ENCODE measurements around the gene DCTN2.
"Not testable (repeated sequence)": the region's sequence is repeated elsewhere in the genome, so short reads cannot be mapped to it uniquely, and the experiment has no call there.

The DCTN2 gene

DNA sequence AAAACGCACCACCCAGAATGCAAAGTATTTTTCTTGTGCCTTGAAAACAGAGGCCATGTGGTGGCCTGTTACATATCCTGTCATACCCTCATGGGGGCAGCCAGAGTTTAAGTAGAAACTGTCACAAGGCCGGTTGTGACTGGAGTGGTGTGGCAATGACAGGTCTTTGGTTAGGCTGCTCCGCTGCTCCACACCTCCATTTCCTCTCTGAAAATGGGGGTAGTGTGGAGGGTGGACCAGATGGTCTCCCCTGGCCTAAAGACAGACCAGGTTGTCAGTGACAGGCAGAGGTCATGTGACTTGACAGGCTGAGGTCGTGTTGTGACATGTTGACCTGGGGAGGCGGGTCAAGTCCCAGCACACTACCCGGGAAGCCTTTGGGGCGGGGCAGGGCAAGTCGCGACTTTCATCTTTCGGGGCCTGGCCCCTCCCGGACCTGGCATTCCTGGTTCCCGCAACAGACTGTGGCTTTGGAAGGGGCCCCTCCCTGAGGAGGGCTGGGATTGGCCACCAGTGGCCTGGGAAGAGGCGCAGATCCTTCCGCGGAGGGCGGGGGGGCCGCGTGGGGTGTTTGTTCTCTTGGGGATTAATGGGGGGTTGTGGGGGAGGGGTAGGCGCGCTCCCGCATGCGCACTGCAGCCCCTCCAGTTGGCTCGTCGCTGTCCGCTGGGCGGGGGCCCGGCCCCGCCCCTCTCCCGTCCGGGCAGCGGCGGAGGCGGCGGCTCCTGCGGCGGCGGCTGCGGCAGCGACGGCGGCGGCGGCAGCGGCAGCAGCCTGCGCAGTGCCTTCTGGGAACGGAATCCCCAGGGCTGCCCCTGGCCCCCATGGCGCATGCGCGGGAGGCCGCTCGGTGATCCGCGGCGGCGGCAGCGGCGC, 24.7 kb downstream of the DCTN2 start, which contains the start of gene MBD6:
Gene MBD6 (plus strand): TSS at position 814 of the 876 bp plus-strand sequence. CDS start 1,480 bp downstream, outside the sequence.
- DNase-seq (ENCODE audit: low read depth) = peak; percentile 74
- TF ChIP-seq, protein P1, sequence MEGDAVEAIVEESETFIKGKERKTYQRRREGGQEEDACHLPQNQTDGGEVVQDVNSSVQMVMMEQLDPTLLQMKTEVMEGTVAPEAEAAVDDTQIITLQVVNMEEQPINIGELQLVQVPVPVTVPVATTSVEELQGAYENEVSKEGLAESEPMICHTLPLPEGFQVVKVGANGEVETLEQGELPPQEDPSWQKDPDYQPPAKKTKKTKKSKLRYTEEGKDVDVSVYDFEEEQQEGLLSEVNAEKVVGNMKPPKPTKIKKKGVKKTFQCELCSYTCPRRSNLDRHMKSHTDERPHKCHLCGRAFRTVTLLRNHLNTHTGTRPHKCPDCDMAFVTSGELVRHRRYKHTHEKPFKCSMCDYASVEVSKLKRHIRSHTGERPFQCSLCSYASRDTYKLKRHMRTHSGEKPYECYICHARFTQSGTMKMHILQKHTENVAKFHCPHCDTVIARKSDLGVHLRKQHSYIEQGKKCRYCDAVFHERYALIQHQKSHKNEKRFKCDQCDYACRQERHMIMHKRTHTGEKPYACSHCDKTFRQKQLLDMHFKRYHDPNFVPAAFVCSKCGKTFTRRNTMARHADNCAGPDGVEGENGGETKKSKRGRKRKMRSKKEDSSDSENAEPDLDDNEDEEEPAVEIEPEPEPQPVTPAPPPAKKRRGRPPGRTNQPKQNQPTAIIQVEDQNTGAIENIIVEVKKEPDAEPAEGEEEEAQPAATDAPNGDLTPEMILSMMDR (conservative IDR thresholded peaks at IDR 0.05; ENCODE audit: low read depth, low read length) = no peak
- peak within 1 kb of the TSS; percentile 72 for H3K4me3 ChIP-seq (ENCODE audit: low read length)

DNA sequence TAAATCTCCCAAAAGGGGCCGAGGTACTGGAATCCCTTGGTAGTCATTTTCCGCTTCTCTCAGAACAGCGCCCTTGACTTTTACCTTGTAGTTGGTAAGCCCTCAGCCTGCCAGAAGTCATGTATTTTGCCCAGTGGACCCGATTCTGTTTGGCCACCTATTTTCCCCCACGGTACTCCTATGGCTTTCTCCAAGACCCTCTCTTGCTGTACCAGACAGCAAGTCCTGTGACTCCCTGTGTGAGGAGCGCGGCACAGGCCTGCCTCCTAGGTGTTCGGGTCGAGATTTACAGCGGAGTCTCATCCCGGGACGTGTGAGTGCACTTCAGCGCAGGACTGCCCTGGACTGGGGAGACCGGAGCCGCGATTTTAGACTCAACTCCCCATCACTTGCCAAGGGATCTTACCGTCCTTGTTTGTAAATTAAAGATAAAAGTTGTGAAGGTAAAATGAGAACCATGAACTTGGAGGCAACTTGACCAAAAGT, 25.4 kb downstream of the DCTN2 start:
- DNase-seq (ENCODE audit: low read depth) = peak; percentile 28
- no peak overlapping the region for H3K4me3 ChIP-seq (ENCODE audit: low read length)
- TF ChIP-seq, protein P1 (conservative IDR thresholded peaks at IDR 0.05; ENCODE audit: low read depth, low read length) = peak; percentile 15

DNA sequence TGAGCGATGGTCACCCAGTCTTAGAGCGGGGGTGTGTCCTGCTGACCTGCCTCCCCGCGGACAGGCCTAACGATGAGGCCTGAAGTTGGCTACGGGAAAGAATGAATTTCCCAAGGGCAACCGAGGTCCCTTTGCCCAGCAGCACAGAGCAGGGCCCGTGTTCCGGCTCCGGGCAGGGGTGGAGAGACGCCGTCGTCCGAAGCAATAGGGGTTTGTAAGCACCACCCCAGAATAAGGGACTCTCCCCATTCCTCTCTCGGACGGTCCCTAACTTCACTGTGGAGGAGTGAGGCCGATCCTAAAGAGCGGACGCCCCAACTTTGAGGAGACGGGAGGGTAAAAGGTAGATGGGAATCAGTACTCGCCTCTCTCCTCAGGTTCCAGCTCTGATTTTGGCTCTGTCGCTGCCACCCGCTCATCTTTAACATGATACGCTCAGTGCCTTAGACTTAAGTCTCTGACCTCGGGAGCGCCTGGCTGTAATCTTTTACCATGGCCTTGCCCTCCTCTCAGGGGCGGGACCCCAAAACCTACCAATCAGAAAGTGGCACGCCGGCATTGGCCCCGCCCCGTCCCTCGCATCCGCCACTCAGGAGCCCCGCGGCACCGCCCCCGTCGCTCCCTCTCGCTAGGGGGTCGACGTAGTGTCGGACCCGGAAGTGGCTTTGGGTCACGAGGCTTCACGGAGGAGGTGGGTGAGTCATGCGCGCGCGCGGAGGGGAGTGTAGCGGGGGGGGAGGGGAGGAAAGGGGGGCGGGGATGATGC, 26.8 kb downstream of the DCTN2 start, which contains the start of gene DDIT3:
Gene DDIT3 (minus strand): TSS at position 462 of the 766 bp plus-strand sequence. CDS start 3,108 bp downstream, outside the sequence.
- DNase-seq (ENCODE audit: low read depth) = peak; percentile 91
- TF ChIP-seq, protein P1 (conservative IDR thresholded peaks at IDR 0.05; ENCODE audit: low read depth, low read length) = peak; percentile 11
- peak within 1 kb of the TSS; percentile 100 for H3K4me3 ChIP-seq (ENCODE audit: low read length)

DNA sequence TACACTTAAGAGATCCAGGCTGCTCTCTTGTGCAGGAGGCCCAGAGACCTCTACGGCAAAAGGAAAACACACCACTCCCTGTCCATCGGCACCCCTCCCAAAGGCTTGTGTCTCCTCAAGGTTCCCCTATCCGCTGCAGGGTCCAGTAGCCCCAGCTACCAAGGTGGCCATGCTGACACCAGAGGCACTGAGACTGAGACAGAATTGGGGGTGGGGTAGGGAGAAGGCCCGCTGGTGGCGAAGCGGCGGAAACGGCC, 27.3 kb downstream of the DCTN2 start:
- TF ChIP-seq, protein P1 (conservative IDR thresholded peaks at IDR 0.05; ENCODE audit: low read depth, low read length) = no peak
- DNase-seq (ENCODE audit: low read depth) = no peak
- peak overlapping the region; percentile 100 for H3K4me3 ChIP-seq (ENCODE audit: low read length)

DNA sequence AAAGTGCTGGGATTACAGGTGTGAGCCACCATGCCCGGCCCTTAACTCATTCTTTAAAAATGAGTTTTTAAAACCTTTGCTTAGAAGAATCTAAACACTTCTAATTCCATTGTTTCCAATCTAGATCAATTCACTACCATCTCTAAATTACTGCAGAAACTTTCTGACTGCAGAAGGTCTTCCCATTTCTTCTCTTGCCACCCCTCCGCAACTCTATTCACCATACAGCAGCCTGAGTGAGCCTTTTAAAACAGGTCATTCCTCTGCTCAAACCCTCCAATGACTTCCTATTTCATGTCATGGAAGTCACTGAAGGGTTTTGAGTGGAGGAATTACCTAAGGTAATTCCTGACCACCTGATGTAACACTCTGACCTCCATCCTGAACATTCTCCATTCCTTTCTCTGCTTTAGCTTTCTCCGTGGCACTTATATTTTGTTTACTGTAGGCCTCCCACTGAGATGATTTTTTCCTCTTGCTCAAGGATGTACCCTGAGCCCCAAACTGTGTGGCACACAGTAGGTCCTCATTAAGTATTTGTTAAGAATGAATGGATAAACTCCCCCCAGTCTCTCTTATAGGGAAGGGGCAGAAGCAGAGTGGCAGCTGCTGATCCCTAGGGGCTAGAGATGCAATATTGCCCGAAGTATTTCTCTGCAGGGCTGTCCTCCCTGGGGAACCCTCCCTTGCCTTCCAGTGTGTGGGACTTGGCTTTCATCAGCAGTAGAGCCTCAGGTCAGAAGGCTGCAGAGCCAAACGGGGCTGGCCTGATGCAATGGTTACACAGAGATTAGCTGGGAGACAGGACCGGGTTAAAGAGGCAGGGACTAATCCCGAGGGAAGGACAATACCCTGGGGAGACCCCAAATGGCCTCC, 27.8 kb downstream of the DCTN2 start:
- TF ChIP-seq, protein P1 (conservative IDR thresholded peaks at IDR 0.05; ENCODE audit: low read depth, low read length) = no peak
- DNase-seq (ENCODE audit: low read depth) = peak; percentile 27
- H3K4me3 ChIP-seq (ENCODE audit: low read length) = peak overlapping the region; percentile 100

DNA sequence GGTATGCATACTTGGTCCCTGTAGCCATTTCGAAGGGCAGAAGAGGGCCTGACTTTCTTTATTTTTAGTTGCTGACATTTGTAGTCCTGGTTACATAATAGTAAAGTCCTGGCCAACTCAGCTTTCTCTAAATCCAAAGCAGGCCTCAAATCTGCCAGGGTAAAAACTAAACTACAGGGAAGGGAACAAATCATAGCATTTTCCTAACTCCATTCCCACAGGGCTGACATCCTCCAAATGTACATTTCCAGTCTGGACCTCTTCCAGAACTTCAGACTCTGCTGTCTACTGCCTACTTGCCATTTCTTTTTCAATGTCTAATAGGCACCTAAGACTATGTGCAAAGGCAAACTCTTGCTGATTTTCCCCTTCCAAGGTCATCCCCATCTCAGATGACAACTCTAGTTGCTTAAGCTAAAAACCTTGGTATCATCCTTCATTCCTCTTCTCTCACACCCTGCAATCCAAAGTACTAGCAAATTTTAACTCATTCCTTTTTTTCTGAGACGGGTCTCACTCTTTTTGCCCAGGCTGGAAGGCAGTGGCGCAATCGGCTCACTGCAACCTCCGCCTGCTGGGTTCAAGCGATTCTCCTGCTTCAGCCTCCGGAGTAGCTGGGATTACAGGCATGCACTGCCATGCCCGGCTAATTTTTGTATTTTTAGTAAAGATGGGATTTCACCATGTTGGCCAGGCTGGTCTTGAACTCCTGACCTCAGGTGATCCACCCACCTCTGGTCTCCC, 28.6 kb downstream of the DCTN2 start:
- TF ChIP-seq, protein P1 (conservative IDR thresholded peaks at IDR 0.05; ENCODE audit: low read depth, low read length) = no peak
- peak overlapping the region; percentile 100 for H3K4me3 ChIP-seq (ENCODE audit: low read length)
- no peak for DNase-seq (ENCODE audit: low read depth)

DNA sequence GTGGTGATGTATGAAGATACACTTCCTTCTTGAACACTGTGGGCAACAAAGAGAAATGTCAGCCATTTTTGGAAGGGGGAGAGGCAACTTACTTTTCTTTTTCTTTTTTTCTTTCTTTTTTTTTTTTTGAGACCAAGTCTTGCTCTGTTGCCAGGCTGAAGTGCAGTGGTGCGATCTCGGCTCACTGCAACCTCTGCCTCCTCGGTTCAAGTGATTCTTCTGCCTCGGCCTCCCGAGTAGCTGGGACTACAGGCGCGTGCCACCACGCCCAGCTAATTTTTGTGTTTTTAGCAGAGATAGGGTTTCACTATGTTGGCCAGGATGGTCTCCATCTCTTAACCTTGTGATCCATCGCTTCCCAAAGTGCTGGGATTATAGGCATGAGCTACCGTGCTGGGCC, 29.3 kb downstream of the DCTN2 start:
- not testable (repeated sequence) for DNase-seq (ENCODE audit: low read depth)
- H3K4me3 ChIP-seq (ENCODE audit: low read length) = peak overlapping the region; percentile 100

Data from retinal pigment epithelial cell (primary cell).